Fibroblast of skin of back (primary cell): ENCODE results near the gene HMOX2.

Source experiments
- DNase-seq: peaks from one replicate; pipeline ENCODE4 v3.0.0-alpha.2; 2013

The HMOX2 gene

GRCh38 chr16:4505356-4506147, 29.4 kb downstream of the HMOX2 start:
- DNase-seq = peak; percentile 30

- peak; percentile 78 for DNase-seq
Observed at GRCh38 chr16:4506450-4506849, 30.3 kb downstream of the HMOX2 start.

- no peak for DNase-seq
Observed at GRCh38 chr16:4507588-4508345, 31.6 kb downstream of the HMOX2 start.

- no peak for DNase-seq
Observed at GRCh38 chr16:4508806-4509205, 32.6 kb downstream of the HMOX2 start.

GRCh38 chr16:4509420-4509819, 33.2 kb downstream of the HMOX2 start:
- DNase-seq = no peak

- DNase-seq = no peak
Observed at GRCh38 chr16:4510131-4510530, 33.9 kb downstream of the HMOX2 start.

GRCh38 chr16:4510747-4511426, 34.7 kb downstream of the HMOX2 start:
- DNase-seq = no peak

GRCh38 chr16:4511441-4512082, 35.4 kb downstream of the HMOX2 start:
- DNase-seq = peak; percentile 43

GRCh38 chr16:4512473-4512872, 36.3 kb downstream of the HMOX2 start:
- DNase-seq = no peak

- DNase-seq = no peak
Observed at GRCh38 chr16:4513086-4513860, 37.1 kb downstream of the HMOX2 start.

GRCh38 chr16:4513881-4514280, 37.7 kb downstream of the HMOX2 start:
- no peak for DNase-seq

GRCh38 chr16:4514606-4515005, 38.4 kb downstream of the HMOX2 start:
- DNase-seq = no peak

- no peak for DNase-seq
Observed at GRCh38 chr16:4515611-4516233, 39.5 kb downstream of the HMOX2 start.

- peak; percentile 37 for DNase-seq
Observed at GRCh38 chr16:4517812-4518680, 41.8 kb downstream of the HMOX2 start.

GRCh38 chr16:4519274-4520058, 43.3 kb downstream of the HMOX2 start:
- no peak for DNase-seq

- peak; percentile 20 for DNase-seq
Observed at GRCh38 chr16:4520913-4521312, 44.7 kb downstream of the HMOX2 start.

- DNase-seq = peak; percentile 37
Observed at GRCh38 chr16:4522051-4522581, 45.9 kb downstream of the HMOX2 start.

GRCh38 chr16:4523686-4524085, 47.5 kb downstream of the HMOX2 start:
- DNase-seq = no peak

GRCh38 chr16:4524571-4524970, 48.4 kb downstream of the HMOX2 start:
- DNase-seq = no peak
